SJCRH30 (cell line): ENCODE data around the gene ASPDH. TPM values are rescaled to one million over a fixed set of nuclear protein-coding genes. Genes with fewer than 3 reads are reported as not detected.
A peak's percentile ranks its signal among the peaks of the same experiment; 100 is the strongest.

Experiments used
- DNase-seq, 2 experiments: peaks; one replicate each; pipeline ENCODE4 v3.0.0-alpha.2; 2015 to 2020
- H3K27ac ChIP-seq: fragments of 250-450 bp; sonication (Bioruptor Pico); 2 replicates; pipeline ENCODE4 v1.5.1; 2020; ENCODE audit warnings: mild to moderate bottlenecking, moderate library complexity
- H3K27me3 ChIP-seq: fragments of 250-450 bp; sonication (Bioruptor Pico); 2 replicates; pipeline ENCODE4 v1.5.1; 2020; ENCODE audit warnings: mild to moderate bottlenecking, moderate library complexity
- H3K36me3 ChIP-seq: fragments of 250-450 bp; sonication (Bioruptor Pico); 2 replicates; pipeline ENCODE4 v1.5.1; 2020; ENCODE audit warnings: mild to moderate bottlenecking, moderate library complexity
- H3K4me1 ChIP-seq: fragments of 250-450 bp; sonication (Bioruptor Pico); 2 replicates; pipeline ENCODE4 v1.5.1; 2020; ENCODE audit warnings: mild to moderate bottlenecking, moderate library complexity
- H3K4me3 ChIP-seq: fragments of 250-450 bp; sonication (Bioruptor Pico); 2 replicates; pipeline ENCODE4 v1.5.1; 2020; ENCODE audit warnings: mild to moderate bottlenecking, moderate library complexity
- H3K9me3 ChIP-seq: fragments of 250-450 bp; sonication (Bioruptor Pico); replicated peaks from 2 replicates; pipeline ENCODE4 v1.5.1; 2020; ENCODE audit warnings: mild to moderate bottlenecking, moderate library complexity
- total RNA-seq: library from RNA; depleted of rRNA; stranded (reverse); fragments of >200 nt; shearing (Covaris generic); gene quantifications from 2 replicates; pipeline ENCODE4 v1.2.3, GENCODE V29; 2014; rRNA removed

The ASPDH gene
- total RNA-seq: not detected in 2 replicates

- no peaks in the 10 kb centered on the region for H3K9me3 ChIP-seq
- H3K4me1 ChIP-seq: peaks cover 12% of the 10 kb centered on the region
- peaks cover 6% of the 10 kb centered on the region; the same call in 1 of the 2 replicates for H3K27me3 ChIP-seq
- no peak for DNase-seq
- H3K36me3 ChIP-seq: no peaks in the 10 kb centered on the region
- no peak within 1 kb of the TSS for H3K27ac ChIP-seq
- H3K4me3 ChIP-seq: no peak within 1 kb of the TSS
These were observed at the start of gene ASPDH for GRCh38 chr19:50513746-50514345. TSS of gene ASPDH (minus strand) at chr19:50513913. CDS start at chr19:50513823, 90 bp downstream.

DNA sequence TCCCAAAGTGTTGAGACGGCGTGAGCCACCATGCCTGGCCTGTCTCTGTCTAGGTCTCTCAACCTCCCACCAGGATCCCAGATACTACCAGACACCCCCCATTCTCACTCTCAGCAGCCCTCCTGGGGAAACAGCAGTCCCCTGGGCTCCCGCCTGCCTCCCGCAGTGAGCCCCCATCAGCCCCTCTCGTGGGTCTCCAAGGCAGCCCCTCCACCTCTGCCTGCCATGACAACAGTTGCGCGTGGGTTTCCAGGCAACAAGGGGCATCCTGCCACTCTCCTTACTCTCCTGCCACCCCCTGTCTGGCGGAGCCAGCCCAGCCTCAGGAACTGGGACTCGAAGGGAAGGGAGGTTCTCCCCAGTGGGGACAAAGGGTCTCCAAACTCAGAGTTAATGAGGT is 49.3 kb upstream of the ASPDH start:
- H3K27me3 ChIP-seq: peaks cover 44% of the 10 kb centered on the region
- no peak for DNase-seq

GRCh38 chr19:50562329-50562728 is 48.6 kb upstream of the ASPDH start:
- Histone ChIP-seq H3K4me3 (no peak overlapping the region), H3K9me3 (no peaks in the 10 kb centered on the region), H3K27me3 (peaks cover 45% of the 10 kb centered on the region), H3K27ac (no peak overlapping the region), H3K4me1 (no peaks in the 10 kb centered on the region), H3K36me3 (no peaks in the 10 kb centered on the region)
- DNase-seq: no peak

More for the DNA sequence above, 49.3 kb upstream of the ASPDH start:
- H3K36me3 ChIP-seq: no peaks in the 10 kb centered on the region
- H3K4me3 ChIP-seq: no peak overlapping the region
- no peaks in the 10 kb centered on the region for H3K9me3 ChIP-seq
- no peak overlapping the region for H3K27ac ChIP-seq
- no peaks in the 10 kb centered on the region for H3K4me1 ChIP-seq

GRCh38 chr19:50559636-50560035 is 45.9 kb upstream of the ASPDH start:
- H3K4me3 ChIP-seq: no peak overlapping the region
- H3K27ac ChIP-seq: no peak overlapping the region
- DNase-seq: no peak
- no peaks in the 10 kb centered on the region for H3K9me3 ChIP-seq
- H3K36me3 ChIP-seq: no peaks in the 10 kb centered on the region
- H3K27me3 ChIP-seq: peaks cover 48% of the 10 kb centered on the region
- H3K4me1 ChIP-seq: no peaks in the 10 kb centered on the region

- Histone ChIP-seq H3K36me3 (no peaks in the 10 kb centered on the region), H3K27me3 (peaks cover 38% of the 10 kb centered on the region), H3K9me3 (no peaks in the 10 kb centered on the region), H3K4me1 (no peaks in the 10 kb centered on the region), H3K4me3 (no peak overlapping the region), H3K27ac (no peak overlapping the region)
- no peak for DNase-seq
These were observed 44.7 kb upstream of the ASPDH start for GRCh38 chr19:50558449-50558848.

GRCh38 chr19:50558039-50558438 is 44.3 kb upstream of the ASPDH start:
- H3K9me3 ChIP-seq: no peaks in the 10 kb centered on the region
- no peak for DNase-seq
- H3K4me1 ChIP-seq: no peaks in the 10 kb centered on the region
- no peaks in the 10 kb centered on the region for H3K36me3 ChIP-seq
- H3K27ac ChIP-seq: no peak overlapping the region
- no peak overlapping the region for H3K4me3 ChIP-seq
- H3K27me3 ChIP-seq: peaks cover 37% of the 10 kb centered on the region

GRCh38 chr19:50557009-50557613 is 43.4 kb upstream of the ASPDH start:
- Histone ChIP-seq H3K4me1 (no peaks in the 10 kb centered on the region), H3K9me3 (no peaks in the 10 kb centered on the region), H3K27ac (no peak overlapping the region), H3K36me3 (no peaks in the 10 kb centered on the region), H3K4me3 (no peak overlapping the region), H3K27me3 (peaks cover 35% of the 10 kb centered on the region)
- no peak for DNase-seq

- DNase-seq: peak; percentile 88
- no peaks in the 10 kb centered on the region for H3K36me3 ChIP-seq
- H3K4me1 ChIP-seq: no peaks in the 10 kb centered on the region
- no peak overlapping the region for H3K27ac ChIP-seq
- H3K4me3 ChIP-seq: peak overlapping the region; percentile 22
- peaks cover 31% of the 10 kb centered on the region for H3K27me3 ChIP-seq
- no peaks in the 10 kb centered on the region for H3K9me3 ChIP-seq
These were observed 42.7 kb upstream of the ASPDH start for GRCh38 chr19:50556282-50557008.

- no peaks in the 10 kb centered on the region for H3K9me3 ChIP-seq
- H3K36me3 ChIP-seq: no peaks in the 10 kb centered on the region
- H3K4me3 ChIP-seq: no peak overlapping the region
- peaks cover 27% of the 10 kb centered on the region for H3K27me3 ChIP-seq
- H3K27ac ChIP-seq: no peak overlapping the region
- H3K4me1 ChIP-seq: no peaks in the 10 kb centered on the region
- DNase-seq: peak; percentile 38 to 48
These were observed 42.0 kb upstream of the ASPDH start for GRCh38 chr19:50555450-50556281.

DNA sequence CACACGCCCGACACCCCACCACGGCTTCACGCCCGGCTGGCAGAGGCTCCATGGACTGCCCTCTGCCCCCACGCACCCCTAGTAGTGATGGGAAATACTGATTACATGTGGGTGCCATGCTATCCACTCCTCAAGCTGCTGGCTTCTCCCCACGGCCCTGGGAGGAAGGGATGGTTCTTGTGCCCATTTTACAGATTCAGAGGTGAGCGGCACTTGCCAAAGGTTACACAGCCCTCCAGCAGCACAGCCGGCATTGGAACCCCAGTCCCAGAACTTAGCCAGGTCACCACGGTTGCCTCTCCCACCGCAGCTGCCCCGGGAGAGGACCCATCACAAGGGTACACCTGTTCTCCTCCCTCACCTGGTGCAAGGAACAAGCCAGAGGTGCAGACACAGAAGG is 41.3 kb upstream of the ASPDH start:
- no peak for DNase-seq
- Histone ChIP-seq H3K36me3 (no peaks in the 10 kb centered on the region), H3K4me1 (no peaks in the 10 kb centered on the region), H3K4me3 (no peak overlapping the region), H3K27me3 (peaks cover 27% of the 10 kb centered on the region), H3K9me3 (no peaks in the 10 kb centered on the region), H3K27ac (no peak overlapping the region)

DNA sequence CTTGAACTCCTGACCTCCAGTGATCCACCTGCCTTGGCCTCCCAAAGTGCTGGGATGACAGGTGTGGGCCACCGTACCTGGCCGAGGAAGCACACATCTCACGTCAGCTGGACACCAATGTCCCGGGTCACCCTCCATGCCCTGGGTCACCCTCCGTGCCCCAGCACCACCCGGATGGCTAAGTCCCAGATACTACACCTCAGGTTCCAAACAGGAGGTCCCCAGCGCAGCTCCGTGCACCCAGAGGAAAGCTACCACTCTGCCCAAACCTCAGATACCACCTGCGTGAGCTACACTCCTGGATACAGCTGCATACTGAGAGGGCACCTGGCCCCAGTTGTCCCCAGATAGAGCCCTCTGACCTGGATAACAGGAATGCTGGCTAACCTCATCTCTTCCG is 40.5 kb upstream of the ASPDH start:
- Histone ChIP-seq H3K9me3 (no peaks in the 10 kb centered on the region), H3K36me3 (no peaks in the 10 kb centered on the region), H3K27ac (no peak overlapping the region), H3K27me3 (peaks cover 31% of the 10 kb centered on the region), H3K4me3 (no peak overlapping the region), H3K4me1 (no peaks in the 10 kb centered on the region)
- no peak for DNase-seq

DNA sequence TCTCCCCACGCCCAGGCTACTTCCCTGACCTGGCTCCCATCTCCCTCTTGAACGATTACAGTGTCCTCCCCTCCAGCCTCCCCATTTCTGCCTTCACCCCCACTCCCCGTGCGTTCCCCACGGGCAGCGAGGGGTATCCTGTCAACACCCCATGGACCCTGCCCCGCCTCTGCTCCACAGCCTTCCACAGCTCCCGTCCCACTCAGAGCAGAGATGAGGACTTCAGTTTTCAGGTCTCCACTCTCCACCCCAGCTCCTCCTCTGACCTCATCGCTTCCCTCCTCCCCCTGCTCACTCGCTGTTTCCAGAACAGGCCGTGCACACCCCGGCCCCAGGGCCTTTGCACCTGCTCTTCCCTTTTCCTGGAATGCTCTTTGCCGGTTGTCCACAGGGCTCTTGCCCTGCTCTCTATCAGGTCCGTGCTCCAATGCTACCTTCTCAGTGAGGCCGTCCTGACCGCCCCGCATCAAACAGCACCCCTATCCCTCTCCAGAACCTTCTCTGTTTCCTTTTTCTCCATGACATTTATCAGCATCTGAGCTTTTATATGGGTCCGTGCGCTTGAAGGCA is 39.5 kb upstream of the ASPDH start:
- H3K36me3 ChIP-seq: no peaks in the 10 kb centered on the region
- peaks cover 40% of the 10 kb centered on the region for H3K27me3 ChIP-seq
- H3K4me1 ChIP-seq: no peaks in the 10 kb centered on the region
- DNase-seq: no peak
- no peak overlapping the region for H3K27ac ChIP-seq
- H3K9me3 ChIP-seq: no peaks in the 10 kb centered on the region
- no peak overlapping the region for H3K4me3 ChIP-seq

DNA sequence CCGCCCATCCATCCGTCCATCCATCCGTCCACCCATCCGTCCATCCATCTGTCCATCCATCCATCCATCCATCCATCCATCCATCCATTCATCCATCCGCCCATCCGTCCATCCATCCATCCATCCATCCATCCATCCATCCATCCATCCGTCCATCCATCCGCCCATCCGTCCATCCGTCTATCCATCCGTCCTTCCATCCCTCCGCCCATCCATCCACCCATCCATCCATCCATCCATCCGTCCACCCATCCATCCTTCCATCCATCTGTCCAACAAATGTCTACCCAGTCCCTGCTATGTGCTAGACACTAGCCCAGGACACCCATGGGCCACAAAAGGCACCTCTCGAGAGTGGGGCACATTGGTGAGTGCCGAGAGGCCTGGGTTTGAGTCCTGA is 38.8 kb upstream of the ASPDH start:
- H3K27me3 ChIP-seq: peaks cover 47% of the 10 kb centered on the region
- H3K27ac ChIP-seq: no peak overlapping the region
- no peak overlapping the region for H3K4me3 ChIP-seq
- no peaks in the 10 kb centered on the region for H3K36me3 ChIP-seq
- no peaks in the 10 kb centered on the region for H3K4me1 ChIP-seq
- DNase-seq: no peak
- no peaks in the 10 kb centered on the region for H3K9me3 ChIP-seq

- no peak overlapping the region for H3K4me3 ChIP-seq
- H3K4me1 ChIP-seq: no peaks in the 10 kb centered on the region
- no peaks in the 10 kb centered on the region for H3K36me3 ChIP-seq
- no peak overlapping the region for H3K27ac ChIP-seq
- no peaks in the 10 kb centered on the region for H3K9me3 ChIP-seq
- peaks cover 48% of the 10 kb centered on the region for H3K27me3 ChIP-seq
- no peak for DNase-seq
These were observed 38.0 kb upstream of the ASPDH start for GRCh38 chr19:50551715-50552187.
